SK-N-SH (cell line): ENCODE measurements around the gene HOXA10.

Experiments used
- CHD2 ChIP-seq: fragments of 150-350 bp; IDR thresholded peaks from 2 replicates; pipeline ENCODE4 v1.6.1; 2018; ENCODE audit warnings: low read length; ENCODE audit not compliant: partially characterized antibody
- NRF1 ChIP-seq: IDR thresholded peaks from 2 replicates; pipeline ENCODE4 v1.6.1; 2012; ENCODE audit warnings: low read depth, mild to moderate bottlenecking, low read length
- TAF1 ChIP-seq: IDR thresholded peaks from 2 replicates; pipeline ENCODE4 v1.6.1; 2012; ENCODE audit warnings: low read depth, mild to moderate bottlenecking, low read length, moderate library complexity, borderline replicate concordance
- YY1 ChIP-seq: IDR thresholded peaks from 2 replicates; pipeline ENCODE4 v1.4.0; 2012; ENCODE audit warnings: low read depth, mild to moderate bottlenecking
- TF ChIP-seq, protein P1 (sequence below): fragments of 200-600 bp; sonication (generic); IDR thresholded peaks from 2 replicates; pipeline ENCODE4 v1.6.1; 2017; ENCODE audit warnings: antibody characterized with exemption, mild to moderate bottlenecking, moderate library complexity

DNA sequence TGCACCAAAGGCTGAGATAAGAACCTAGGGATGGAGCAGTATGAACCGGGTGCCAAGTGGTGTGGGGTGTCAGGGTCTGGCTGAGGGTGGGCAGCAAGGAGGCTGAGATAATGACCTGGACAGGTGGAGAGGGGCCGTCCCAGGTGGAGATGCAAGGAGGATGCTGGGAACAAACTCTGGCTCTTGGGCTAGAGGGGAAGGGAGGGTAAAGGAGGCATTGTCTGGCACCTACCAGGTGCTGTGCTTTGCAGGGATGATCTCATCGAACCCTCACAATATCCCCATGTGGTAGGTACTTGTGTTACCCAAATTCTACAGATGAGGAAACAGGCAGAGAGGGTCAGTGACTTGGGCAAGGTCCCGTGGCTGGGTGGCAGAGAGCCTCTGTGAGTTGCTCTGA lies 45.7 kb upstream of the HOXA10 start:
- TF ChIP-seq, protein P1, sequence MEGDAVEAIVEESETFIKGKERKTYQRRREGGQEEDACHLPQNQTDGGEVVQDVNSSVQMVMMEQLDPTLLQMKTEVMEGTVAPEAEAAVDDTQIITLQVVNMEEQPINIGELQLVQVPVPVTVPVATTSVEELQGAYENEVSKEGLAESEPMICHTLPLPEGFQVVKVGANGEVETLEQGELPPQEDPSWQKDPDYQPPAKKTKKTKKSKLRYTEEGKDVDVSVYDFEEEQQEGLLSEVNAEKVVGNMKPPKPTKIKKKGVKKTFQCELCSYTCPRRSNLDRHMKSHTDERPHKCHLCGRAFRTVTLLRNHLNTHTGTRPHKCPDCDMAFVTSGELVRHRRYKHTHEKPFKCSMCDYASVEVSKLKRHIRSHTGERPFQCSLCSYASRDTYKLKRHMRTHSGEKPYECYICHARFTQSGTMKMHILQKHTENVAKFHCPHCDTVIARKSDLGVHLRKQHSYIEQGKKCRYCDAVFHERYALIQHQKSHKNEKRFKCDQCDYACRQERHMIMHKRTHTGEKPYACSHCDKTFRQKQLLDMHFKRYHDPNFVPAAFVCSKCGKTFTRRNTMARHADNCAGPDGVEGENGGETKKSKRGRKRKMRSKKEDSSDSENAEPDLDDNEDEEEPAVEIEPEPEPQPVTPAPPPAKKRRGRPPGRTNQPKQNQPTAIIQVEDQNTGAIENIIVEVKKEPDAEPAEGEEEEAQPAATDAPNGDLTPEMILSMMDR = no peak
- TF ChIP-seq TAF1 (no peak), CHD2 (no peak), YY1 (no peak), NRF1 (no peak)
